Type B pancreatic cell (in vitro differentiated cells): Measurements from ENCODE around the gene SNAPC2. TPM values are rescaled to one million over a fixed set of nuclear protein-coding genes. Genes with fewer than 3 reads are reported as not detected.

Experiments
- DNase-seq: peaks from one replicate; pipeline ENCODE4 v3.0.0; 2021; ENCODE audit warnings: mixed read lengths; ENCODE audit not compliant: unreplicated experiment; ENCODE audit errors: extremely low spot score
- H3K27ac Mint-ChIP-seq: 2 replicates; pipeline ENCODE4 v1.8.0; 2021; ENCODE audit warnings: mild to moderate bottlenecking, mixed read lengths
- H3K27me3 Mint-ChIP-seq: 2 replicates; pipeline ENCODE4 v1.8.0; 2021; ENCODE audit warnings: mixed read lengths
- H3K36me3 Mint-ChIP-seq: 2 replicates; pipeline ENCODE4 v1.8.0; 2021; ENCODE audit warnings: mixed read lengths
- H3K4me1 Mint-ChIP-seq: one replicate; pipeline ENCODE4 v1.8.0; 2021; ENCODE audit warnings: mixed read lengths; ENCODE audit not compliant: unreplicated experiment
- H3K4me3 Mint-ChIP-seq: 2 replicates; pipeline ENCODE4 v1.8.0; 2021; ENCODE audit warnings: mild to moderate bottlenecking, mixed read lengths
- H3K9me3 Mint-ChIP-seq: 2 replicates; pipeline ENCODE4 v1.8.0; 2021; ENCODE audit warnings: mixed read lengths
- total RNA-seq: library from RNA; stranded (reverse); gene quantifications from 2 replicates; pipeline ENCODE4 v1.2.1, GENCODE V29; 2021; ENCODE audit warnings: low replicate concordance
- TF ChIP-seq, protein P1 (sequence below): fragments of 200-600 bp; sonication (generic); conservative IDR thresholded peaks from 2 replicates; pipeline ENCODE4 v1.5.0; 2021; ENCODE audit warnings: antibody characterized with exemption, mild to moderate bottlenecking

SNAPC2 gene
- total RNA-seq, 1 donor from 2014 or later = 15.0 TPM

GRCh38 chr19:7900931-7901330 is 19.2 kb upstream of the SNAPC2 start:
- Mint-ChIP-seq H3K27me3 (no peaks in the 10 kb centered on the region), H3K36me3 (no peaks in the 10 kb centered on the region), H3K9me3 (no peaks in the 10 kb centered on the region), H3K27ac (no peak overlapping the region), H3K4me1 (peaks cover 15% of the 10 kb centered on the region), H3K4me3 (no peak overlapping the region)
- no peak for DNase-seq
- TF ChIP-seq, protein P1, sequence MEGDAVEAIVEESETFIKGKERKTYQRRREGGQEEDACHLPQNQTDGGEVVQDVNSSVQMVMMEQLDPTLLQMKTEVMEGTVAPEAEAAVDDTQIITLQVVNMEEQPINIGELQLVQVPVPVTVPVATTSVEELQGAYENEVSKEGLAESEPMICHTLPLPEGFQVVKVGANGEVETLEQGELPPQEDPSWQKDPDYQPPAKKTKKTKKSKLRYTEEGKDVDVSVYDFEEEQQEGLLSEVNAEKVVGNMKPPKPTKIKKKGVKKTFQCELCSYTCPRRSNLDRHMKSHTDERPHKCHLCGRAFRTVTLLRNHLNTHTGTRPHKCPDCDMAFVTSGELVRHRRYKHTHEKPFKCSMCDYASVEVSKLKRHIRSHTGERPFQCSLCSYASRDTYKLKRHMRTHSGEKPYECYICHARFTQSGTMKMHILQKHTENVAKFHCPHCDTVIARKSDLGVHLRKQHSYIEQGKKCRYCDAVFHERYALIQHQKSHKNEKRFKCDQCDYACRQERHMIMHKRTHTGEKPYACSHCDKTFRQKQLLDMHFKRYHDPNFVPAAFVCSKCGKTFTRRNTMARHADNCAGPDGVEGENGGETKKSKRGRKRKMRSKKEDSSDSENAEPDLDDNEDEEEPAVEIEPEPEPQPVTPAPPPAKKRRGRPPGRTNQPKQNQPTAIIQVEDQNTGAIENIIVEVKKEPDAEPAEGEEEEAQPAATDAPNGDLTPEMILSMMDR = no peak

GRCh38 chr19:7901337-7901736 is 18.8 kb upstream of the SNAPC2 start:
- H3K4me1 Mint-ChIP-seq = peaks cover 15% of the 10 kb centered on the region
- no peaks in the 10 kb centered on the region for H3K9me3 Mint-ChIP-seq
- H3K36me3 Mint-ChIP-seq = no peaks in the 10 kb centered on the region
- no peaks in the 10 kb centered on the region for H3K27me3 Mint-ChIP-seq
- peak overlapping the region; percentile 13 for H3K27ac Mint-ChIP-seq
- TF ChIP-seq, protein P1 = no peak
- DNase-seq = no peak
- H3K4me3 Mint-ChIP-seq = no peak overlapping the region

- no peaks in the 10 kb centered on the region for H3K9me3 Mint-ChIP-seq
- H3K36me3 Mint-ChIP-seq = no peaks in the 10 kb centered on the region
- peak overlapping the region; percentile 97 for H3K27ac Mint-ChIP-seq
- no peaks in the 10 kb centered on the region for H3K27me3 Mint-ChIP-seq
- peak overlapping the region; percentile 92 for H3K4me3 Mint-ChIP-seq
- DNase-seq = no peak
- TF ChIP-seq, protein P1 = no peak
- H3K4me1 Mint-ChIP-seq = peaks cover 11% of the 10 kb centered on the region
Observed at GRCh38 chr19:7902796-7903243, 17.3 kb upstream of the SNAPC2 start.

DNA sequence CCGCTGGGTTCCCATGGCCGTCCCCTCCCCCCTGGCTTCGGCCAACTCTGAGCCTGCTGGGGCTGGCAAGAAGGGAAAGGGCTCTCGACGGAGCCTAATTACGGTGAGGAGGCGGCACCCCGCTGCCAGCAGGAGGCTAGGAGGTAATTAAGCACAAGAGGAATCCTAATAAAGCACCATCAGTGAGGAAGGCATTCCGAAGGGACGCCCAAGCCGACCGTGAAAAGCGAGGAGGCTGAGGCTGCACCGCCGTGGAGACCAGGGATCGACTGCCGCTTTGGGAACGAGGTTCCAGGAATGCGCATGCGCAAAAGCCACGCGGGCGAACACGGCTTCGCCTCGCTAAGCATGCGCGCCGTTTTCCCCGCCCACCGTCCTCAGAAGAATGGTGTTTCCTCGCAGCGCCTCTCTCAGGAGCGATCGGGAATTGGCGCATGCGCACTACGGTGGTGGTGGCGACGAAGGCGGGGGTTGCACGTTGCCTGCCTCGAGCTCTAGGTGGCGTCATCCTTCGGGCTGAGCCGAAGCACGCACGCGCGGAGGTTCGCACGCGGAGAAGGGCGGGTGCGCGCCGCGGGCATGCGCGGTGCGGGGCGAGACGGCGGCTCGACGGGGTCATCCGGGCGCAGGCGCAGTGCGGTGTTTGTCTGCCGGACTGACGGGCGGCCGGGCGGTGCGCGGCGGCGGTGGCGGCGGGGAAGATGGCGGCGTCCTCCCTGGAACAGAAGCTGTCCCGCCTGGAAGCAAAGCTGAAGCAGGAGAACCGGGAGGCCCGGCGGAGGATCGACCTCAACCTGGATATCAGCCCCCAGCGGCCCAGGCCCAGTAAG is 16.7 kb upstream of the SNAPC2 start, which contains the start of gene MAP2K7:
Gene MAP2K7, plus strand, starts transcription at position 634 of the 830 bp plus-strand sequence. Its CDS starts 68 bp downstream, at position 702.
- Mint-ChIP-seq H3K9me3 (no peaks in the 10 kb centered on the region), H3K4me1 (peaks cover 11% of the 10 kb centered on the region), H3K36me3 (no peaks in the 10 kb centered on the region), H3K27me3 (no peaks in the 10 kb centered on the region), H3K4me3 (peak within 1 kb of the TSS; percentile 92), H3K27ac (peak within 1 kb of the TSS; percentile 97)
- peak; percentile 100 for DNase-seq
- TF ChIP-seq, protein P1 = peak; percentile 52

GRCh38 chr19:7904074-7905020 is 15.8 kb upstream of the SNAPC2 start:
- Mint-ChIP-seq H3K4me1 (peaks cover 11% of the 10 kb centered on the region), H3K4me3 (peak overlapping the region; percentile 92), H3K36me3 (no peaks in the 10 kb centered on the region), H3K27me3 (no peaks in the 10 kb centered on the region), H3K9me3 (no peaks in the 10 kb centered on the region), H3K27ac (peak overlapping the region; percentile 78)
- TF ChIP-seq, protein P1 = no peak
- DNase-seq = no peak
